GM18909 (cell line): ENCODE results near the gene DUSP11.
"Not testable (repeated sequence)": the region's sequence is repeated elsewhere in the genome, so short reads cannot be mapped to it uniquely, and the experiment has no call there.

ENCODE experiments used
- ATAC-seq: cut with Tn5 transposase; IDR thresholded peaks from one replicate; pipeline ENCODE4 v1.9.1; 2021; ENCODE audit warnings: mild to moderate bottlenecking; ENCODE audit not compliant: unreplicated experiment, poor library complexity

Gene DUSP11

GRCh38 chr2:73776869-73777519, 2.9 kb downstream of the DUSP11 start:
- no peak for ATAC-seq

- ATAC-seq: no peak
These were observed 3.5 kb downstream of the DUSP11 start for GRCh38 chr2:73776381-73776780.

- no peak for ATAC-seq
These were observed 7.1 kb downstream of the DUSP11 start for GRCh38 chr2:73772819-73773218.

- no peak for ATAC-seq
These were observed 9.2 kb downstream of the DUSP11 start for GRCh38 chr2:73770725-73771124.

- ATAC-seq: no peak
These were observed 12.9 kb downstream of the DUSP11 start for GRCh38 chr2:73766994-73767393.

- ATAC-seq: no peak
These were observed 13.6 kb downstream of the DUSP11 start for GRCh38 chr2:73766349-73766748.

- no peak for ATAC-seq
These were observed 15.0 kb downstream of the DUSP11 start for GRCh38 chr2:73764945-73765344.

- ATAC-seq: no peak
These were observed 17.3 kb downstream of the DUSP11 start for GRCh38 chr2:73762571-73762970.

GRCh38 chr2:73759904-73760303, 20.0 kb downstream of the DUSP11 start:
- ATAC-seq: no peak

- no peak for ATAC-seq
These were observed 20.6 kb downstream of the DUSP11 start for GRCh38 chr2:73759285-73759764.

GRCh38 chr2:73754332-73754731, 25.6 kb downstream of the DUSP11 start:
- ATAC-seq: not testable (repeated sequence)

GRCh38 chr2:73749314-73749713, 30.6 kb downstream of the DUSP11 start:
- no peak for ATAC-seq

GRCh38 chr2:73746877-73747208, 33.1 kb downstream of the DUSP11 start:
- no peak for ATAC-seq

GRCh38 chr2:73746015-73746876, 33.7 kb downstream of the DUSP11 start:
- ATAC-seq: no peak

- ATAC-seq: no peak
These were observed 39.1 kb downstream of the DUSP11 start for GRCh38 chr2:73740767-73741166.

GRCh38 chr2:73739101-73739500, 40.8 kb downstream of the DUSP11 start:
- ATAC-seq: no peak

GRCh38 chr2:73736855-73737779, 42.8 kb downstream of the DUSP11 start, which contains the start of gene TPRKB:
Gene TPRKB, minus strand, starts transcription at chr2:73737345. Its CDS starts 2,776 bp downstream, at chr2:73734569.
- ATAC-seq: peak; percentile 96

GRCh38 chr2:73736378-73736777, 43.5 kb downstream of the DUSP11 start:
- peak; percentile 1 for ATAC-seq

- no peak for ATAC-seq
These were observed 49.1 kb downstream of the DUSP11 start for GRCh38 chr2:73730810-73731209.

- no peak for ATAC-seq
These were observed 51.2 kb downstream of the DUSP11 start for GRCh38 chr2:73728711-73729110.
